Naive thymus-derived CD8-positive, alpha-beta T cell (primary cell): ENCODE data around the gene ADISSP. TPM values are rescaled to one million over a fixed set of nuclear protein-coding genes. Genes with fewer than 3 reads are reported as not detected.

Experiments used
- ATAC-seq, 2 donors: fragments of 150-1000 bp; cut with Tn5 transposase in 1 of 2; sonication (Bioruptor Pico), chemical (Tn5 transposase) in 1 of 2; 1 replicate in 1 of 2; 2 replicates in 1 of 2; pipeline ENCODE4 v1.10.0; 2021; ENCODE audit warnings: mild to moderate bottlenecking in 2 of 2, moderate library complexity in 2 of 2
- POLR2A ChIA-PET: fragments of 350-600 bp; sonication (Branson Sonifier 250); formaldehyde crosslinking; loops from one replicate; lab custom pipeline; 2021; ENCODE audit warnings: antibody characterized with exemption; lab: Charles Lee
- DNase-seq, 10 donors: peaks; one replicate each; pipeline versions ENCODE4 v3.0.0 to v3.0.0-alpha.2; 2020 to 2022
- H3K27ac Mint-ChIP-seq, 10 donors: one replicate each; pipeline ENCODE4 v1.8.0; 2020 to 2022; ENCODE audit warnings: mild to moderate bottlenecking in 10 of 10, mixed read lengths in 10 of 10, moderate library complexity in 4 of 10, inconsistent platforms in 1 of 10
- H3K27me3 Mint-ChIP-seq, 5 donors: one replicate each; pipeline ENCODE4 v1.8.0; 2021 to 2022; ENCODE audit warnings: mixed read lengths in 5 of 5
- H3K36me3 Mint-ChIP-seq, 3 donors: one replicate each; pipeline ENCODE4 v1.8.0; 2020 to 2022; ENCODE audit warnings: mixed read lengths in 3 of 3, mild to moderate bottlenecking in 2 of 3, inconsistent platforms in 1 of 3
- H3K4me1 Mint-ChIP-seq, 4 donors: one replicate each; pipeline ENCODE4 v1.8.0; 2021 to 2022; ENCODE audit warnings: mixed read lengths in 4 of 4
- H3K4me3 Mint-ChIP-seq, 10 donors: one replicate each; pipeline ENCODE4 v1.8.0; 2020 to 2022; ENCODE audit warnings: mild to moderate bottlenecking in 10 of 10, mixed read lengths in 10 of 10, moderate library complexity in 6 of 10, inconsistent platforms in 1 of 10
- H3K9me3 Mint-ChIP-seq, 9 donors: one replicate each; pipeline ENCODE4 v1.8.0; 2020 to 2022; ENCODE audit warnings: mixed read lengths in 9 of 9, mild to moderate bottlenecking in 3 of 9, inconsistent platforms in 1 of 9, moderate library complexity in 1 of 9
- polyA plus RNA-seq, 3 donors: library from polyadenylated mRNA; unstranded; fragments of 300-500 nt; fragmentation: Illumina TruSeq; gene quantifications; one replicate each; pipeline ENCODE4 v1.2.3, GENCODE V29; 2021
- total RNA-seq, 8 experiments: library from RNA in 2 of 8; stranded (reverse) in 2 of 8; gene quantifications; one replicate each; pipeline ENCODE4 v1.2.3 and lab custom pipeline; 2021 to 2026

The ADISSP gene
- total RNA-seq (10 to 100 TPM; 19.5 to 19.6 TPM), polyA plus RNA-seq (10 to 100 TPM; 17.6 to 32.4 (median 22.2) TPM), total RNA-seq (lab: John Stamatoyannopoulos, UW) (6.9 to 52.4 (median 16.4) reads per million in 6 experiments)

DNA sequence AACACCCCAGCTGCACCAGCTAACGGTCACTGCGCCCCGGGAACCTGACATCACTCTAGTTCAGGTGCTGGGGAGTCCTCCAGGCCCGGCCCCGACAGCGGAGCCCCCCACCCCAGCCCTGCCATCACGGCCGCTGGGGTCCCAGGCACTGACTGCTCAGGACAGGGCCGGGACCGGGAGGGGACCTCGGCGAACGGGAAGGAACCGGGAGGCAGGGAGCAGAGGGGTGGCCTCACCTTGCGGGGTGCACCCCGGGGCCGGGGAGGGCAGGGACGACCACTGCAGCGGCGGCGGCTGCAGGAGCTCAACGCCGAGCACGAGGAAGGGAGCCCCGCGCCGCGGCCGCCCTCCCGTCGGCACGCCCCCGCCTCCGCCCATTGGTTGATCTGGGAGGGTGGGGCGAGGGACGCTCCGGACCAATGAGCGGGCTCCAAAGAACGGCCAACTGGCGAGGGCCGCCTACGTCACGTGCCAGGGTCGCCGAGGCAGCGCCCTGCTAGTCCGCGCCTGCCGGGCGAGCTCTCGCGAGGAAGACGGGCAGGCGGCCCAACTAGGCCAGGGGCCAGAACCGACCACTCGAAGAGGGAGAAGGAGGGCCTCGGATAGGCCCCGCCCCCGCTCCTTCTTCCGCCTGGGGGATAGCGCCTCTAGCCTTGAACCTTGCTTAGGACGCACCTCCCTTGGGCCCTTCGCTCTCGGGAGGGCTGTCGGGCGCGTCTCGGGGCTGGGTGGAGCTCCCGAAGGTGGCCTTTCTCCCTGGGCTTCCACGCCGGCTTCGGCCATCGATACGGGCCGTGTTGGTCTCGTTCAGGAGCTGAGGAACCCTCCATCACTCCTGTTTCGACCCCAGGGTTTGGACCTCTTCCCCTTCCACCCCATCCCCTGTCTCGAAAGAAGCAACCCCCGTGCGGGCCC is at the start of gene ADISSP:
TSS of gene ADISSP (minus strand) at position 327 of the 915 bp plus-strand sequence. CDS start 7,653 bp downstream, outside the sequence.
- peaks cover 0 to 3% (median 0%) of the 10 kb centered on the region in 5 donors for H3K27me3 Mint-ChIP-seq
- peaks cover 13 to 45% (median 37%) of the 10 kb centered on the region in 4 donors for H3K4me1 Mint-ChIP-seq
- POLR2A ChIA-PET: interaction anchor here (0.6 to 2.7 kb wide), 22 partner anchors 9 to 1359 kb away, joined by 3 to 52 read pairs (median 4); partner anchors contain the start of genes AP5S1, CDC25B, CDS2 and CENPB
- H3K4me3 Mint-ChIP-seq: peak within 1 kb of the TSS; percentile 85 to 93 (median 90)
- DNase-seq (peak; percentile 91 to 98 (median 95)), ATAC-seq (peak; percentile 82 to 86)
- H3K36me3 Mint-ChIP-seq: no peaks in the 10 kb centered on the region
- peak within 1 kb of the TSS; percentile 93 to 99 (median 98) for H3K27ac Mint-ChIP-seq
- H3K9me3 Mint-ChIP-seq: no peaks in the 10 kb centered on the region

DNA sequence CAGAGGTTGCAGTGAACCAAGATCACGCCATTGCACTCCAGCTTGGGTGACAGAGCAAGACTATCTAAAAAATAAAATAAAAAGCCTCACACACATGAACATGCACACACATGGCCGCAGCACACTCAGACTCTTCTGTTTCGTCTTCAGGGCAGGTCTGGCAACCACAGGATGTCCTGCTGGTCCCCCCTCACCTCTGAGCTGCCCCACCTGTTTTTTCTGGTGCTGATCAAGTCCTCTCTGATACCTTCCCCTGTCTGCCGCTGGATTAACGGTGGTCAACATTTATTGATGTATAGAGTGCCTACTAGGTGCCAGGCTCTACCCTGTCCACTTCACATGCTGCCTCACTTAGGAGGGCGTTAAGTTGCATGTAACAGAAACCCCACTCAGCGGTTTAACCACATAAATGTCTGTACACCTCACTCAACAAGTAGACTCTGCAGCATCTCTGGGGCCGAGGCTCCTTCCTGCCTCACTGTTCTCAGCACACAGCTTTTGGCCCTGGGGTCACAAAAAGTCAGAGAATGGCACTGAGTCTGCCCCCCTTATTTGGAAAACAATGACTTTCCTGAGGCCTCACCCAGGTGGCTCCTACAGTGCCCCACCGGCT is 48.3 kb upstream of the ADISSP start:
- peak overlapping the region; percentile 6 to 89 (median 80) for H3K4me3 Mint-ChIP-seq
- ATAC-seq (peak in 1 of 2 donors; percentile 8), DNase-seq (peak in 7 of 10 donors; percentile 34 to 71 (median 61))
- POLR2A ChIA-PET: interaction anchor here (1.9 to 4.2 kb wide), 2 partner anchors 11 to 48 kb away, joined by 7 to 27 read pairs; partner anchors contain the start of gene ADISSP
- no peaks in the 10 kb centered on the region for H3K36me3 Mint-ChIP-seq
- peaks cover 38 to 84% (median 80%) of the 10 kb centered on the region in 4 donors for H3K4me1 Mint-ChIP-seq
- peak overlapping the region; percentile 87 to 98 (median 94) for H3K27ac Mint-ChIP-seq
- no peaks in the 10 kb centered on the region for H3K27me3 Mint-ChIP-seq
- no peaks in the 10 kb centered on the region for H3K9me3 Mint-ChIP-seq

DNA sequence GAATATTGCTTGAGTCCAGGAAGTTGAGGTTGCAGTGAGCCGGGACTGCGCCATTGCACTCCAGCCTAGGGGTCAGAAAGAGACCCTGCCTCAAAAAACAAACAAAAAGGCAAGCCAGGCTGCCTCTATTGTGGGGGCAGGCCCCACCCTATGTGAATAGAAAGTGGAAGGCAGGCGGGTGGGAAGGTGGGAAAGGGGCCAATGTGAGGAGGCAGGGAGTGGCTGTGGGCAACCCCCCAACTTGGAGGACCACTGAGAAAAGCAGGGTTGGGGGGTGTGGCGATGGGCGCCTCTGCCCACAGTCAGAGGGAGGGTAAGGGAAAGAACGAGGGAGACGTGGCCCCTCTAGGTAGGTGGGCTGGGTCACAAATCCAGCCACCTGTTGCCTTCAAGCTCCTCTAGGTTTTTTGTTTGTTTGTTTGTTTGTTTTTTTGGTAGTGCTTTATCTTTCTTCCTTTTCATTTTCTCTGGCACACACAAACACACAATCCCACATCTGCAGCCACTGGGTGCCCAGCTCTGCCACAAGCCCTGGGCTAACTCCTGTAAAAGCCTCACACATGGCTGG is 47.5 kb upstream of the ADISSP start:
- DNase-seq: no peak
- ATAC-seq: no peak
- no peaks in the 10 kb centered on the region for H3K9me3 Mint-ChIP-seq
- H3K27me3 Mint-ChIP-seq: no peaks in the 10 kb centered on the region
- peak overlapping the region in 8 of 10 donors; percentile 87 to 98 (median 92) for H3K27ac Mint-ChIP-seq
- peaks cover 40 to 89% (median 84%) of the 10 kb centered on the region in 4 donors for H3K4me1 Mint-ChIP-seq
- no peaks in the 10 kb centered on the region for H3K36me3 Mint-ChIP-seq
- H3K4me3 Mint-ChIP-seq: peak overlapping the region in 6 of 10 donors; percentile 24 to 89 (median 74)
- POLR2A ChIA-PET: interaction anchor here (0.6 to 4.2 kb wide), 2 partner anchors 47 to 127 kb away, joined by 3 to 27 read pairs; partner anchors contain the start of gene ADISSP

DNA sequence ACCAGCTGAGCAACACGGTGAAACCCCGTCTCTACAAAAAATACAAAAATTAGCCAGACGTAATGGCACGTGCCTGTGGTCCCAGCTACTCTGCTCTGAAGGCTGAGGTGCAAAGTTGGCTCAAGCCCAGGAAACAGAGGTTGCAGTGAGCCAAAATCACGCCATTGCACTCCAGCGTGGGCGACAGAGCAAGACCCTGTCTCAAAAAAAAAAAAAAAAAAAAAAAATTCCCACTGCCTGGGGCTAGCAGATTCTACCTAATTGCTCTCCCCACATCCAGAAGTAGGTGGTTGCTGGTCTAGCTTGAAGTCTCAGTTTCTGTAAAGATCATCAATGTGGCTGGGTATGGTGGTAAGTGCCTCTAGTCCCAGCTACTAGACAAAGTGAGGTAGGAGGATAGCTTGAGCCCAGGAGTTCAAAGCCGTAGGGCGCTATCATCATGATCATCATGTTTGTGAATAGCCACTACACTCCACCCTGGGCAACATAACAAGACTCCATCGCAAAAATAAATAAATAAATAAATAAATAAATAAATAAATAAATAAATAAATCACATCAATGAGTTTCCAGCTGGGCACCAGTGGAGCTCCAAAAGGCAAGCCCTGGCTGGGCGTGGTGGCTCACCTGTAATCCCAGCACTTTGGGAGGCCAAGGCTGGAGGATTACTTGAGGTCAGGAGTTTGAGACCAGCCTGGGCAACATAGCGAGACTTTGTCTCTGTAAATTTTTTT is 46.5 kb upstream of the ADISSP start:
- ATAC-seq: peak; percentile 7 to 9
- H3K27me3 Mint-ChIP-seq: no peaks in the 10 kb centered on the region
- peaks cover 37 to 83% (median 79%) of the 10 kb centered on the region in 4 donors for H3K4me1 Mint-ChIP-seq

DNA sequence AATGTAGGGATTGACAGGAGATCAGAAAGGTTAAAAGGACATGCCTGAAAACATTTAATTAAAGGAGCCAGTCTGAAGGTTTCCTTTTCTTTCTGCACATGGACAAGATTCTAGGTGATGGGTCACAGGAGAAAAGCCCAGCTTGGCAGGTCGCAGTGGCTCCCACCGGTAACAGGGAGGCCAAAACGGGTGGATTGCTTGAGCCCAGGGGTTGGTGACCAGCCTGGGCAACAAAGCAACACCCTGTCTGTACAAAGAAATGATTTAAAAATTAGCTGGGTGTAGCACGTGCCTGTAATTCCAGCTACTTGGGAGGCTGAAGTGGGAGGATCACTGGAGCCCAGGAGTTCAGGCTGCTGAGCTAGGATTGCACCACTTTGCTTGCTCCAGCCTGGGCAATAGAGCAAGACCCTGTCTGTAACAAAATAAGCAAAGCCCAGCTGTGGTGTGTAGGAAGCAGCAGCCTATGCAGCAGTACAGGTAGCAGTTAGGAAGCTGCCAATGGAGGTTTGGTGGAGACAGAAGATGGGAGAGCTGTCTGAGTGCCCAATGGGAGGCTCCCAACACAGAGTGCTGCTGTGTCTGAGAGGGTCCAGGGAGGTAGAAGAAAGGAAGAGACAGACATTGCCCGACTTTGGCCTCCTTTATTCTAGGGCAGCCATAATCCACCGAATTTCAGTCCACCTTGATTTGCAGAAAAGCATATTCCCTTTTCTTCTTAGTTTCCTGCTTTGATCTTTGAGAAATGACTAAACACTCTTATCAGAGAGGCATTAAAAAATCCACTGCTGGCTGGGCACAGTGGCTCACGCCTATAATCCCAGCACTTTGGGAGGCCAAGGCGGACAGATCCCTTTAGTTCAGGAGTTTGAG is 45.7 kb upstream of the ADISSP start:
- ATAC-seq (no peak), DNase-seq (no peak)
- Mint-ChIP-seq H3K27ac (peak overlapping the region; percentile 89 to 99 (median 97)), H3K4me3 (peak overlapping the region; percentile 27 to 91 (median 68)), H3K27me3 (no peaks in the 10 kb centered on the region), H3K36me3 (no peaks in the 10 kb centered on the region), H3K9me3 (no peaks in the 10 kb centered on the region), H3K4me1 (peaks cover 33 to 80% (median 73%) of the 10 kb centered on the region in 4 donors)
- POLR2A ChIA-PET: interaction anchor here (0.8 to 4.2 kb wide), 3 partner anchors 7 to 45 kb away, joined by 3 to 65 read pairs (median 27); partner anchors contain the start of genes ADISSP and AP5S1

More for the DNA sequence above, 46.5 kb upstream of the ADISSP start:
- H3K4me3 Mint-ChIP-seq: peak overlapping the region; percentile 27 to 91 (median 68)
- POLR2A ChIA-PET: interaction anchor here (0.7 to 4.2 kb wide), 3 partner anchors 10 to 136 kb away, joined by 3 to 27 read pairs (median 4); partner anchors contain the start of gene ADISSP
- no peaks in the 10 kb centered on the region for H3K9me3 Mint-ChIP-seq
- DNase-seq: peak in 6 of 10 donors; percentile 40 to 75 (median 47)
- H3K27ac Mint-ChIP-seq: peak overlapping the region; percentile 89 to 99 (median 97)
- H3K36me3 Mint-ChIP-seq: no peaks in the 10 kb centered on the region

DNA sequence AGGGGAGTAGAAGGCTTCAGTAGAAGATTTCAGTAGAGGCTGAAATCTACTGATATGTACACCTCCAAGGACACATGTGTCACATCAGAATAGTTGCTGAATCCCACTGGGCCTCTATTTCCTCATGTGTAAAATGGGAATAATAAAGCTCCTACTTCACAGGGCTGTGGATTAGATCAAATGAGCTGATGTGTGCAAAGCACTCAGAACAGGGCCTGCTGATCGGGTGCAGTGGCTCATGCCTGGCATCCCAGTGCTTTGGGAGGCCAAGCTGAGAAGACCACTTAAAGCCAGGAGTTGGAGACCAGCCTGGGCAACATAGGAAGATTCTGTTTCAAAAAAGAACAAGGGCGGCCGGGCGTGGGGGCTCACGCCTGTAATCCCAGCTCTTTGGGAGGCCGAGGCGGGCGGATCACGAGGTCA is 44.7 kb upstream of the ADISSP start:
- peak overlapping the region; percentile 96 to 100 (median 98) for H3K27ac Mint-ChIP-seq
- no peaks in the 10 kb centered on the region for H3K9me3 Mint-ChIP-seq
- no peaks in the 10 kb centered on the region for H3K27me3 Mint-ChIP-seq
- POLR2A ChIA-PET: interaction anchor here (1.0 to 4.2 kb wide), 3 partner anchors 8 to 44 kb away, joined by 4 to 65 read pairs (median 27); partner anchors contain the start of genes ADISSP and AP5S1
- no peak for ATAC-seq
- H3K4me1 Mint-ChIP-seq: peaks cover 36 to 84% (median 76%) of the 10 kb centered on the region in 4 donors
- DNase-seq: no peak
- H3K4me3 Mint-ChIP-seq: peak overlapping the region; percentile 87 to 94 (median 90)
- H3K36me3 Mint-ChIP-seq: no peaks in the 10 kb centered on the region

DNA sequence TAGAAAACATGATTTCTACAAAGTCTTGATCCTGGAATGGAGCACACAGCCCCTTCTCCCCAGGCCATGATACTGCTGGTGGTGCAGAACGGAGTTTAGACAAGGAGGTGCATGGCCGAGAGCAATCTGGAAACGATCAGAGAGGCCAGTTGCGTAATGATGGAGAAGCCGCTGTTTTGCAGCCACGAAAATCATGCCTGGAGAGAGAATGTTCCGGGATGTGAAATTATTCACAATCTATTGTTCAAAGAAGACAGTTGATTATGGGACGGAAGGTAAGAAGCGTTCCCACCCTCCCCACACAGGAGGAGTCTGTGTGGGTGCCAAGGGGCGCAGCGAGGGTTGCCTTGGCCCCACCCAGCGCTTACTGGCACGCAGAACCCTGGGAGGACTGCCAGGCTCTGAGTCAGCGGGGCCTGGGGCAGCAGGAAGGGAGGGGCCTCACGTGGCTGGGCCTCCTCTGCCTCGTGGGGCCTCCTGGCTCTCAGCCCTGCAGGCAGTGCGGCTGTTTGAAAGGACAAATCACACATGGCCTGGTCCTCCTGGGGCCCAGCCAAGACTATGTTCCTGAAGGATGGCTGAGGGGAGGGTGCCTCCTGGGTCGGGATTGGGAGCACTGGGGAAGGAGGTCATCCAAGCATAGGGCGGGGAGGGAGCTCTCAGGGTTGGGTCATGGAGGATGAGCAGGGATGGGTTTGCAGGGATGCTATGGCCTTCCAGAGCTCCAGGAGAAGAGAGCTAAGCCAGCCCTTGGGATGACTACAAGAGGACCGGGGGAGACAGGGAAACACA is 44.1 kb upstream of the ADISSP start:
- Mint-ChIP-seq H3K4me1 (peaks cover 41 to 85% (median 78%) of the 10 kb centered on the region in 4 donors), H3K27ac (peak overlapping the region; percentile 96 to 100 (median 98)), H3K4me3 (peak overlapping the region; percentile 87 to 94 (median 90)), H3K27me3 (no peaks in the 10 kb centered on the region), H3K36me3 (peaks cover 0 to 5% (median under 1%) of the 10 kb centered on the region in 3 donors), H3K9me3 (no peaks in the 10 kb centered on the region)
- POLR2A ChIA-PET: interaction anchor here (0.5 to 4.2 kb wide), 6 partner anchors 9 to 428 kb away, joined by 3 to 65 read pairs (median 5); partner anchors contain the start of genes ADISSP and AP5S1
- ATAC-seq (peak; percentile 86 to 91), DNase-seq (peak; percentile 84 to 98 (median 91))

DNA sequence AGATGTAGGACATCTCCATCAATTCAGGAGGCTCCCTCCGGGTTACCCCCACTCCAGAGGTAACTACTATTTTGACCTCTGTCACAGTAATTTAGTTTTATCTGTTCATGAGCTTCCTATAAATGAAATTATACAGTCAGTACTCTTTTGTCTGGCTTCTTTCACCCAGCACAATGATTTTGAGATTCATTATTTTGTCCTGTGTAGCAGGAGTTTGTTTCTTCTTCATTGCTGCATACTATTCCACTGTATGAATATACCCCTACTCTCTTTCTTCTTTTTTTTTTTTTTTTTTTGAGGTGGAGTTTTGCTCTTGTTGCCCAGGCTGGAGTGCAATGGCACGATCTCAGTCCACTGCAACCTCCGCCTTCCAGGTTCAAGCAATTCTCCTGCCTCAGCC is 41.0 kb upstream of the ADISSP start:
- DNase-seq (no peak), ATAC-seq (no peak)
- Mint-ChIP-seq H3K9me3 (no peaks in the 10 kb centered on the region), H3K27me3 (no peaks in the 10 kb centered on the region), H3K27ac (peak overlapping the region in 6 of 10 donors; percentile 50 to 94 (median 78)), H3K36me3 (peaks cover 0 to 35% (median 17%) of the 10 kb centered on the region in 3 donors), H3K4me3 (peak overlapping the region in 4 of 10 donors; percentile 23 to 61 (median 40)), H3K4me1 (peaks cover 45 to 80% (median 77%) of the 10 kb centered on the region in 4 donors)
- POLR2A ChIA-PET: interaction anchor here (0.7 to 1.1 kb wide), 4 partner anchors 17 to 640 kb away, joined by 3 to 6 read pairs (median 4); no protein-coding TSS in a partner anchor

DNA sequence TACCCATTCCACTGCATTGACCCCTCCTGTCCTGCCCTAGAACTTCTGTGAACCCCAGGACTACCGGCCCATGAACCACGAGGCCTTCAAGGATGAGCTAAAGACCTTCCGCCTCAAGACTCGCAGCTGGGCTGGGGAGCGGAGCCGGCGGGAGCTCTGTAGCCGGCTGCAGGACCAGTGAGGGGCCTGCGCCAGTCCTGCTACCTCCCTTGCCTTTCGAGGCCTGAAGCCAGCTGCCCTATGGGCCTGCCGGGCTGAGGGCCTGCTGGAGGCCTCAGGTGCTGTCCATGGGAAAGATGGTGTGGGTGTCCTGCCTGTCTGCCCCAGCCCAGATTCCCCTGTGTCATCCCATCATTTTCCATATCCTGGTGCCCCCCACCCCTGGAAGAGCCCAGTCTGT is 37.2 kb upstream of the ADISSP start:
- Mint-ChIP-seq H3K36me3 (peaks cover 9 to 69% (median 37%) of the 10 kb centered on the region in 3 donors), H3K27me3 (no peaks in the 10 kb centered on the region), H3K4me3 (peak overlapping the region in 3 of 10 donors; percentile 4 to 63 (median 9)), H3K9me3 (no peaks in the 10 kb centered on the region), H3K27ac (peak overlapping the region in 8 of 10 donors; percentile 67 to 93 (median 84)), H3K4me1 (peaks cover 41 to 77% (median 74%) of the 10 kb centered on the region in 4 donors)
- no peak for ATAC-seq
- DNase-seq: peak in 1 of 10 donors; percentile 35
- POLR2A ChIA-PET: interaction anchor here (1.3 kb wide), 1 partner anchor 37 kb away, joined by 3 read pairs; the partner anchor contains the start of gene ADISSP
